KOPT-K1 (cell line): Measurements from ENCODE around the gene RASL10A.

ENCODE experiments used
- H3K27ac ChIP-seq: fragments of 200-600 bp; sonication (generic); 2 replicates; pipeline ENCODE4 v1.5.1; 2016; ENCODE audit warnings: antibody characterized with exemption, mild to moderate bottlenecking, low read depth, low read length; ENCODE audit not compliant: poor library complexity, severe bottlenecking
- H3K36me3 ChIP-seq: fragments of 200-600 bp; sonication (generic); 2 replicates; pipeline ENCODE4 v1.5.1; 2017; ENCODE audit warnings: antibody characterized with exemption, mild to moderate bottlenecking, low read length, moderate library complexity; ENCODE audit not compliant: insufficient read depth
- H3K9me3 ChIP-seq: fragments of 200-600 bp; sonication (generic); 2 replicates; pipeline ENCODE4 v1.5.1; 2017; ENCODE audit warnings: antibody characterized with exemption, low read length, mild to moderate bottlenecking; ENCODE audit not compliant: insufficient read depth, poor library complexity, severe bottlenecking

Gene RASL10A

DNA sequence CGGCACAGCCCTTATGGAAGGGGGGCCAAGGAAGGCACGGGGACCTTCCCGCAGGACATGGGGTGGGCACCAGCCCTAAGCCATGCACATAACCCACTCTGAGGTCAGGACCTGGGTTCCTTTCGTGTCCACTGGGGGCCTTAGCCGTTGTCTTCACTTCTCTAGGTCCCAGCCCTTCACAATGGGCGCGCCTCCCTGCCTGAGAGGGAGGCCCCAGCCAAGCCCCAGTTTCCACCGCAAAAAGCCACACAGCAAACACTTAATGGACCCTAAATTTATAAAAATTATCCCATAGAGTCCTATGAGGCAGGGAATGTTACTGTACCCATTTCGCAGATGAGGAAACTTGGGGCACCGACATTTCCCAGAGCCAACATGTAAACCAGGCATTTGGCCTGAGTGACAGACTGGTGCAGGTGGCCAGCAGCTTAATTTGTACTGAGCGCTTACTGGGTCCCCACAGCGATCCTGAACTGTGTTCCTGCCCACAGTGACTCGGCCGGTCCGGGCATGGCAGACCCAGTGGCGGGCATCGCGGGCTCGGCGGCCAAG, 7.8 kb downstream of the RASL10A start:
- Histone ChIP-seq H3K27ac (no peak overlapping the region), H3K9me3 (no peaks in the 10 kb centered on the region), H3K36me3 (no peaks in the 10 kb centered on the region)

DNA sequence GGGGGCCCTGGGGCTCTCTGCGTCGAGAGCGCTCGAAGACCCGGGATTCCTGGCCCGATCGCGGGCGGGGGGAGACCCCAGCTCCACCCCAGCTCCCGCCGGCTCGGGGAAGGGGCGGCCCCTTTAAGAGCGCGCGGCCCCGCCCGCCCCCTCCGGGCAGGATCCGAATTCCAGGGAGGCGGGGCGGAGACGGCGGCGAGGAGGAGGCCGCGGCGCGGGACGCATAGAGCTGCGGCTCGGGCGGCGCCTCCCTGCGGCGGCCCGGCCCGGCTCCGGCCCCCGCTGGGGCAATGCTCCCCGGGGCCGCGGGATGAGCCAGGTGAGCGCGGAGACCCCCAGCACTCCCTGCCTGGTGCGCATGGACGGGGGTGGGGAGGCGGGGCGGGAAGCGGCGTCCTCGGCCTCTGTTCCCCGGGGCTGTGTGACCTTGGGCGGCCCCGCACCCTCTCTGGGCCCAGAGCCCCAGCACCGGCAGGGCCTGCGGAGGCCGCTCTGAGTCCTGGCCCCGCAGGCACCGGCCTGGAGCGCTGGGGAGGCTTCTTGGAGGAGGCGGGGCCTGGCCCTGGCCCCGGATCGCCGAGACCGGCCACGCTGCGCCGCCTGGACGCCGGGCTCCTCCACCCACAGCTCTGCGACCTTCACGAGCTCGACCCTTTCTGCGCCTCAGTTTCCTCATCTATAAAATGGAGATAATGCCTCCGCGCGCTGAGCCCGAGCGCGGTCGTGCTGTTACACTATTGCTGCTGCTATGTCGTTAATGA, 8.5 kb downstream of the RASL10A start:
- Histone ChIP-seq H3K36me3 (no peaks in the 10 kb centered on the region), H3K9me3 (no peaks in the 10 kb centered on the region), H3K27ac (peak overlapping the region; percentile 22)

DNA sequence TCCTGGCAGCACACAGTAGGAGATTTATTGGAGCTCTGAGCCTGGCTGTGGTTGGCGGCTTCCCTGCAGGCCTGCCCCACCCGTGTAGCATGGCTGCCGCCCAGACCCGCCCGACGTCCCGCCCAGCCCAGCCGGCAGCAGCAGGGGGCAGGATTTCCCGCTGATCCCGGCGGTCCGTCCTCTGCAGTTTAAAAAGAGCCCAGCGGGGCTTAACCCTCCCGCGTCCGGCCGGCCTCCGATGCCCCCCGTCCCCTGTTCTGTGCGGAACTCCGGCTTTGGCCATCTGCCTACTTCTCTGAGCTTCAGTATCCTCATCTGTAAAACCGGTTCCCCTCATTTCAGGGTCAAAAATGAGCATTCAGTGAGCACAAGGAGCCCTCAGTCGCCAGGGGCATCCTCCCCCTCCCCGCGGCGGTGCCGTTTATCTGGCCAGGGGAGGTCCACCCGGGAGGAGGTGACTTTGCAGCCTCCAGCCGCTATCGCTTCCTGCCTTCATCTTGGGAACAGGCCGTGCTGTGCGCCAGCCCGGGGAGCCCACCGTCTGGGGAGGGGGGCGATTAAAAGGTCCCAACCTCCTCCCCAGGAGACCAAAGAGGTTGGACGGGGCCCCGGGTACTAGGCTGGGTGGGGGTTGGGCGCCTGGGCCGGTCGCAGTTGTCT, 9.2 kb downstream of the RASL10A start, which contains the start of gene GAS2L1:
TSS of gene GAS2L1 (plus strand) at position 476 of the 660 bp plus-strand sequence. CDS start 1,456 bp downstream, outside the sequence.
- H3K9me3 ChIP-seq = no peaks in the 10 kb centered on the region
- peak within 1 kb of the TSS; percentile 22 for H3K27ac ChIP-seq
- H3K36me3 ChIP-seq = peaks cover 6% of the 10 kb centered on the region; the same call in 1 of the 2 replicates

DNA sequence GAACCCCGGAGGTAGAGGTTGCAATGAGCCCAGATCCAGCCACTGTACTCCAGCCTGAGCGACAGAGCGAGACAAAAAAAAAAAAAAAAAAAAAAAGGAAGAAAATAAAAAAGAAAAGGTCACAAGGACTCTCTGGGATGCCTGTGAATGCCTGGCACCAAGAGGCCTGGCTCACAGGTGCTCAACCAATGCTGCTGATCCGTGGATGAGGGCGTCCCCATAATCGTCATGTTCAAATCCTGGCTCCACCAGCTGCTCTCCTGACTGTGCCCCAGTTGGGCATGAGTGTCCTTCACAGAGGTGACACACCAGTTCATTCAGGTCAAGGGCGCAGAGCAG, 9.7 kb downstream of the RASL10A start:
- H3K9me3 ChIP-seq = no peaks in the 10 kb centered on the region
- peaks cover 11% of the 10 kb centered on the region for H3K36me3 ChIP-seq
- no peak overlapping the region for H3K27ac ChIP-seq

DNA sequence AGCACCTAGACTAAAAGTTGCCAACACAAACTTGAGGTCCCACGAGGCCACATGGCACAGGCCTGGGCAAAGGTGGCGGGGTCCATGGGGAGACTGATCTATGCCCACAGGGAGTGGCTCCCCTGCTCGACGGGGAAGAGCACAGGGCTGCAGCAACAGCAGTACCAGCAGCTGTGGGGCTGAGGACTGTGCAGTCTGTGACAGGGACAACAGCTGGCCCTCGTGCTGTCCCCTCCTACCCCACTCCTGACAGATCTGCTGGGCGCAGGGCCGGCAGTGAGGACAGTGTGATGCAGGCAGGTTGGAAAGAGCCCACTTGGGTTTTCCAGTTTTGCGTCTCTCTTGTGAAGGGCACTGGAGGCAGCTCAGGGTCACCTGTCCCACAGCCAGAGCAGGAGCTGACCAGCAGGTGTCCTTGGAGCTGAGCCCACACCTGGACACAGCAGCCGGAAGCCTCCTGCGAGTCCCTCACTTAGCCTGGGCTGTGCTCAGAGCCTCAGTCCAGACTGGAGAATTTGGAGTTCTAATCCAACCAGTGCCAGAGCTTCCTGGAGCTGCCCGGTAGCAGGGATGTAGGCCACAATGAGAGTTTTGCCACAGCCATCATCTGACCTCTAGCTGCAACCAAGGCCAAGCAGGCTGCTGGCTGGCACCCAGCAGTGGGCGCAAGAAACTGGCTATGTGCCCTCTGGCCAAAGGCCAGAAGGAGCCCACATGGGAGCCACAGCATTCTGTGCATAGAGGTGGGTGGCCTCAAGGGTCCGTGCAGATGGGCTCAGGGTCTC, 12.6 kb downstream of the RASL10A start:
- Histone ChIP-seq H3K9me3 (no peaks in the 10 kb centered on the region), H3K27ac (no peak overlapping the region), H3K36me3 (peaks cover 40% of the 10 kb centered on the region)

DNA sequence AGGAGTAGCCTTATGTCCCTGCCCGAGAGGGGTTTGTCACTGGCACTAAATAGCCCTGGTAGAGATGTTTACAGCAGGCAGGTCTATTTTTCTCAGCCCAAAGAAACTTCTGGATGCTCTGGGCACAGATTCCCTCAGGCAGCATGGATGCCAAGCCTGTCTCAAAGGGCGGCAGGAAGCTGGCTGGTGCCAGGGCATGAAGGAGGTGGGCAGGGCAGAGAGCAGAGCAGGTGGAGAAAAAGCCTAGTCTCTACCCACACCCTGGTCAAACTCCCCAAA, 13.2 kb downstream of the RASL10A start:
- no peak overlapping the region for H3K27ac ChIP-seq

DNA sequence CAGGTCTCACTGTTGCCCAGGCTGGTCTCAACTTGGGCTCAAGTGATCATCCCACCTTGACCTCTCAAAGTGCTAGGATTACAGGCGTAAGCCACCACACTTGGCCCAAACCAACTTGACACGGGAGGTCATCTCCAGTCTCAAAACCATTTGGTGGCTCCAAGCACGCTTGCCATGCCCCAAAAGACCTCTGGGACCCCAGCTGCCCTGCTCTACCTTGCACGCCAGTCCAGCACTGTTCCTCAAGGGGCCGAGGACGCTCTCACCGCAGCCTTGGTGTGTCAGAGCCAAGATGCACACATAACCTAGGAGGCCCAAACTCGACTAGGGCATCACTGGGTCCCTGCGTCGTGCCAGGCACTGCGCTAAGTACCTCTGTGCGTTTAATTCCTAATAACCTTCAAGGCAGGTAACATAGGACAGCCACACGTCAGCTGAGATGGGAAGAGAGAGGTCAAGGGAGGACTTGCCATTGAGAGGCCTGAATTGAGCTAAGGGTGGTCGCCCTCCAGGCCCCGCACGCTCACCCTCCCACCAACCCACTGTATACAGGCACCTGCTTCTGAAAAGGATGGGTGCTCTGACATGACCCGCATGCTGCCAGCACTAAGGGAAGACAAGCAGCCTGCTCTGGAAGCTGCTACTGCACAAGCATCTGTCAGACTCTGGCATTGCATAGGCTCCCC, 13.6 kb downstream of the RASL10A start:
- no peak overlapping the region for H3K27ac ChIP-seq
- no peaks in the 10 kb centered on the region for H3K9me3 ChIP-seq
- H3K36me3 ChIP-seq = peaks cover 50% of the 10 kb centered on the region

More for the DNA sequence above, 13.2 kb downstream of the RASL10A start:
- Histone ChIP-seq H3K9me3 (no peaks in the 10 kb centered on the region), H3K36me3 (peaks cover 46% of the 10 kb centered on the region)

DNA sequence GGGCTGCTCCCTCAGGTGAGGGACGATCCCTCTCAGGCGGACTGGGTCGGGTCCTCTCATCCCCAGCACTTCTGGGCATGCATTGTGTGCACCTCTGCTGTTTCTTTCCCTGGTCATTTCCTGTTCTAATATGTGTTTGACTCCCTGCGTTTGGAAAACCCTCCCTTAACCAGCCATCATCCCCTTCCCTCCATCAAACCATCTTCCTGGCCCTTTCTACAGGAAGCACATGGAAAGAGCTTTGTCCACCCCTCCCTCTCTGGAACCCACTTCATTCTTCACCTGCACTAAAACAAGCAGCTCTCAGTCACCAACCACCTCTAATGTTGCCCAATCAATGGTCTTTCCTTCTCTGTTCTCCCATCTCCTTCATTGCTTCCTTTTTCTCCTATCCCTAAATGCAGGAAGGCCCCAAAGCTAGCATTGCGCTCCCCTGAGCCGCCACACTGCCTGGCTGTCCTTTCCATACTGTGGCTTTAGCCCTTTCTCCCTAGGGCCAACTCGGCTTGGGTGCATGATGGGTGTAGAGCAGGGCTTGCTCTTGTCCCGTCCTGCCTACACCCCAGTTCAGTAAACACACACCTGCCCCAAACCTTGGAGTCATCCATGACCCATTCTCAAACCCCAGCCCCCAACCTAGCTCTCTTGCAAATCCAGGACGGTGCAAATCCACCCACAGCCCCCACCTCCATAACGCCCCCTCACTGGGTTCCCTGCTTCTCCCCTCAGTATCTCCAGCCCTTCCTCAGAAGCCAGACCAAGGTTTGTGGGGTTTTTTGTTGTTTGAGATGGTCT, 14.5 kb downstream of the RASL10A start:
- peaks cover 59% of the 10 kb centered on the region for H3K36me3 ChIP-seq
- H3K9me3 ChIP-seq = no peaks in the 10 kb centered on the region
- H3K27ac ChIP-seq = no peak overlapping the region

DNA sequence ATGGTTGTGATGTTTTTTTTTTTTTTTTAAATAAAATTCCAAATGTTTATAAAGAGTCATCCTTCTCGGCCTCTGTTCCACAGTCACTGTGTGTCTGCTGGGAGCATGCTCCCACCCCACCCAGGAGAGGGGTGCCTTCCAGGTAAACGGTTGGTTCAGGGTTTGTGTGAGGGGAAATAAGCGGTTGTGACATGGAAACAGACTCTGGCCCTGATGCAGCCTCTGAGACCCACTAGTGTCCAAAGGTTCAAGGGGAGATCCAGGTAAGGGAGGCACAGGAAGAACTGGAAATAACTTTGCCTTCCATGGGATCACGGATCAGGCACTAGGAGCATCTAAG, 15.1 kb downstream of the RASL10A start:
- Histone ChIP-seq H3K9me3 (no peaks in the 10 kb centered on the region), H3K36me3 (peaks cover 65% of the 10 kb centered on the region), H3K27ac (no peak overlapping the region)

DNA sequence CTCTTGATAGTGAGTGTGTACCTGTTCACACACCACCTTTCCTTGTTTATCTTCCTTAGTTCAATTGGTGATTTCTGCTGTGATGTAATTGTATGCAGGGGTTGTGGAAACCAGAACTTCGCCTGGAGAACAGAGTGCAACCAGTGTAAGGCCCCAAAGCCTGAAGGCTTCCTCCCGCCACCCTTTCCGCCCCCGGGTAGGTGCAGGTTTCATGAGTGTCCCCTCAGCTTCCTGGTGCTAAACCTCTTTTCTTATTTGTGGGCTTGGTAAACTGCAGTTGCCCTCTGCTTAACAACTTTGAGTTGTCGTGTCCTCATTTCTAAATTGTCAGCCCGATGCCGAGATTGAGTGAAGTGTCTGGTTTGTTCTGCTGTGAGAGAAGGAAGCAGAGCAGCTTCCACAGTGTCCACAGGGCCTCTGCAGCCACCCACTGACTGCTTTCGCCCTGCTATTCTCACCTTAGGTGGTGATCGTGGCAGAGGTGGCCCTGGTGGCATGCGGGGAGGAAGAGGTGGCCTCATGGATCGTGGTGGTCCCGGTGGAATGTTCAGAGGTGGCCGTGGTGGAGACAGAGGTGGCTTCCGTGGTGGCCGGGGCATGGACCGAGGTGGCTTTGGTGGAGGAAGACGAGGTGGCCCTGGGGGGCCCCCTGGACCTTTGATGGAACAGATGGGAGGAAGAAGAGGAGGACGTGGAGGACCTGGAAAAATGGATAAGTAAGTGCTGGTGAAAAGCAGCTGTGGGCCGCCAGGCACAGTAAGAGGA, 16.2 kb downstream of the RASL10A start:
- H3K9me3 ChIP-seq = no peaks in the 10 kb centered on the region
- H3K27ac ChIP-seq = no peak overlapping the region
- peaks cover 76% of the 10 kb centered on the region for H3K36me3 ChIP-seq

DNA sequence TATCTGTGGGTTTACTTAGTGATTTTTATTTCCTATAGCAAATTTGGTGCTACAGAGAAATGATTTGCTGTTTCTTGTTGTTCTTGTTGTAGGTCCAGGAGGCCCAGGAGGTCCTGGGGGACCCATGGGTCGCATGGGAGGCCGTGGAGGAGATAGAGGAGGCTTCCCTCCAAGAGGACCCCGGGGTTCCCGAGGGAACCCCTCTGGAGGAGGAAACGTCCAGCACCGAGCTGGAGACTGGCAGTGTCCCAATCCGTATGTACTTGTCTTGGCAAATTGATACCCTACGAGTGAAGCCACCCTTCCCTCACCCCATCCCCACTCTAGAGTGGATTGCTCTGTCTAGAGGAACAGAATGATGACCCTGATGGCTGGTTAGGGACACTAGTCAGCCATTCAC, 16.9 kb downstream of the RASL10A start:
- H3K36me3 ChIP-seq = peaks cover 83% of the 10 kb centered on the region
- H3K27ac ChIP-seq = no peak overlapping the region
- H3K9me3 ChIP-seq = no peaks in the 10 kb centered on the region

DNA sequence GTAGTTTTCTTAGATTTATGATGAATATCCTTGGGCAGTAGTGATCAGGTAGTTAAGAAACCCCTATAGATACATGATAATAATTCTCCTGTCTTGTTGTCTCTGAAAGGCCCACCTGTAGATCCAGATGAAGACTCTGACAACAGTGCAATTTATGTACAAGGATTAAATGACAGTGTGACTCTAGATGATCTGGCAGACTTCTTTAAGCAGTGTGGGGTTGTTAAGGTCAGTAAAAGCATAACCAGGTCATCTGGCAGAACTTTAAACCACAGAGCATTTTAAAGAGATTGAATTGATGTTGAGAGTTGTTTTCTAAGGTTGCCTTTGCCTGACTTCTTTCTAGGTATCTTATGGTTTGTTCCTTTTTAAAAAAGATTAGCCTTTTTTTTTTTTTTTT, 23.1 kb downstream of the RASL10A start:
- Histone ChIP-seq H3K36me3 (peaks cover 100% of the 10 kb centered on the region), H3K27ac (no peak overlapping the region), H3K9me3 (no peaks in the 10 kb centered on the region)

DNA sequence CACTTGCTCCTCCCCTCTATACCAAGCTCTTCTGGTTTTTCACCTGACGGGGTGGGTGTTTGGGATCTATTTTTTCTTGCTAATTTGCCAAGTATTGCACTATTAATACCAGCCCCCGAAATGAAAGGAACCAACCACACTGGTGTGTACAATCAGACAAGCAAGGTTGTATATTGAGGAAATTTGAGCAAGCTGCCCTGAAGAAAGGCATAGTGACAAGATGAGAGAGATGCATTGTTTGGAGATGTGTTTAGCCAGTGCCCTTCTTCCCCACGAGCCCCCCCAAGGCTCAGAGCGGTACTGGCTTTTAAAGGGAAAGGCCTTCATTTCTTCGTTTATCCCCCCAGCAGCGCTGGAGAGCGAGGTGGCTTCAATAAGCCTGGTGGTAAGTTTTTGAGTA, 24.3 kb downstream of the RASL10A start:
- H3K36me3 ChIP-seq = peaks cover 100% of the 10 kb centered on the region
- no peaks in the 10 kb centered on the region for H3K9me3 ChIP-seq

DNA sequence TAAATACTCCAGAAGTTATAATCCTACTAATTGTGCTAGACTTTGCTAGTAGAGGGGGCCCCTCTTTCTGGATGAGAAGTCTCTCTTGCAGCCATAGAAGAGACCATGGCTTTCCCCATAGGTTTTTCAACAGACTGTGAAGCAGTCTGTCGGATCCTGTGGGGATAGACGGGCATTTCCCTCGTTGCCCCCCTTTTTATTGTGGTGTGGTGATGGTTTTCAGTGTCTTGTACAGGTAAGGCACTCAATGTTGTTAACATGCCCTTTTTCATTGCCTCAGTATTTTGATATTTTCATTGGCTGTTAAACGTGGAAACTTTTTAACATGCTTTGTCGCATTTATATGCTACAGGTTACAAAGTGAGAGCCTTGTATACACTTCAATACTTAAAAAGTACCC, 25.4 kb downstream of the RASL10A start:
- H3K9me3 ChIP-seq = no peaks in the 10 kb centered on the region
- no peak overlapping the region for H3K27ac ChIP-seq
- peaks cover 100% of the 10 kb centered on the region for H3K36me3 ChIP-seq

More for the DNA sequence above, 24.3 kb downstream of the RASL10A start:
- H3K27ac ChIP-seq = no peak overlapping the region
